ENCODE results near the gene KCNJ18. TPM values are rescaled to one million over a fixed set of nuclear protein-coding genes. Genes with fewer than 3 reads are reported as not detected.
"Not testable (repeated sequence)": the region's sequence is repeated elsewhere in the genome, so short reads cannot be mapped to it uniquely, and the experiment has no call there.

The KCNJ18 gene
- total RNA-seq, 1 experiment from 2014 or later = not detected

- Histone ChIP-seq H3K4me3 (ENCODE audit: low read depth in 2 of 2, low read length in 2 of 2) (no peak overlapping the region), H3K9me3 (ENCODE audit: control insufficient read depth, insufficient read depth, low read depth, low read length) (no peaks in the 10 kb centered on the region), H3K27me3 (ENCODE audit: control insufficient read depth, insufficient read depth, low read length) (no peaks in the 10 kb centered on the region), H3K4me1 (ENCODE audit: control insufficient read depth, insufficient read depth, low read length) (no peaks in the 10 kb centered on the region), H3K36me3 (ENCODE audit: control insufficient read depth, insufficient read depth, low read length) (no peaks in the 10 kb centered on the region), H3K27ac (ENCODE audit: low read length) (no peak overlapping the region)
- DNase-seq (ENCODE audit: low read depth, low spot score) = no peak
- TF ChIP-seq REST (IDR thresholded peaks at IDR 0.05; ENCODE audit: insufficient read depth in 1 of 2, low read depth in 2 of 2, low read length in 1 of 2) = no peak
- intact Hi-C loops (cut with micrococcal nuclease; ENCODE audit: unreplicated experiment) (no loop called here), in situ Hi-C loops (cut with HindIII; ENCODE audit: low pct_unique_long_range_greater_than_20kb, low sequenced_read_pairs) (no loop called here)
- no TSS peak for BruUV-seq (replicated peaks)
- CTCF ChIA-PET = no interaction called here
- POLR2A ChIA-PET = no interaction called here
- ATAC-seq = no peak
Measured at GRCh38 chr17:21679256-21680146, 12.8 kb upstream of the KCNJ18 start.

GRCh38 chr17:21680366-21680765 is 12.0 kb upstream of the KCNJ18 start:
- intact Hi-C loops (cut with micrococcal nuclease; ENCODE audit: unreplicated experiment) = no loop called here
- DNase-seq (ENCODE audit: low read depth, low spot score) (no peak), ATAC-seq (no peak)
- Histone ChIP-seq H3K27me3 (ENCODE audit: control insufficient read depth, insufficient read depth, low read length) (no peaks in the 10 kb centered on the region), H3K27ac (ENCODE audit: low read length) (no peak overlapping the region), H3K9me3 (ENCODE audit: control insufficient read depth, insufficient read depth, low read depth, low read length) (no peaks in the 10 kb centered on the region), H3K4me3 (ENCODE audit: low read depth in 2 of 2, low read length in 2 of 2) (no peak overlapping the region), H3K36me3 (ENCODE audit: control insufficient read depth, insufficient read depth, low read length) (no peaks in the 10 kb centered on the region), H3K4me1 (ENCODE audit: control insufficient read depth, insufficient read depth, low read length) (no peaks in the 10 kb centered on the region)
- no TSS peak for BruUV-seq (replicated peaks)
- TF ChIP-seq TCF7L2 (IDR thresholded peaks at IDR 0.05; ENCODE audit: low read depth, low read length) = no peak
- POLR2A ChIA-PET = no interaction called here
- CTCF ChIA-PET = no interaction called here
- in situ Hi-C loops (cut with HindIII; ENCODE audit: low pct_unique_long_range_greater_than_20kb, low sequenced_read_pairs) = no loop called here

- BruUV-seq (replicated peaks); H3K4me1 ChIP-seq (ENCODE audit: control insufficient read depth, insufficient read depth, low read length); H3K4me3 ChIP-seq (ENCODE audit: low read depth in 2 of 2, low read length in 2 of 2); CTCF ChIA-PET; in situ Hi-C loops (cut with HindIII; ENCODE audit: low pct_unique_long_range_greater_than_20kb, low sequenced_read_pairs); intact Hi-C loops (cut with micrococcal nuclease; ENCODE audit: unreplicated experiment); H3K9me3 ChIP-seq (ENCODE audit: control insufficient read depth, insufficient read depth, low read depth, low read length); H3K27ac ChIP-seq (ENCODE audit: low read length); H3K36me3 ChIP-seq (ENCODE audit: control insufficient read depth, insufficient read depth, low read length); ATAC-seq; DNase-seq (ENCODE audit: low read depth, low spot score); POLR2A ChIA-PET; H3K27me3 ChIP-seq (ENCODE audit: control insufficient read depth, insufficient read depth, low read length): not testable (repeated sequence)
Measured at GRCh38 chr17:21680850-21681351, 11.4 kb upstream of the KCNJ18 start.

GRCh38 chr17:21681576-21681975 is 10.7 kb upstream of the KCNJ18 start:
- H3K4me3 ChIP-seq (ENCODE audit: low read depth in 2 of 2, low read length in 2 of 2); BruUV-seq (replicated peaks); H3K36me3 ChIP-seq (ENCODE audit: control insufficient read depth, insufficient read depth, low read length); H3K27ac ChIP-seq (ENCODE audit: low read length); H3K27me3 ChIP-seq (ENCODE audit: control insufficient read depth, insufficient read depth, low read length); POLR2A ChIA-PET; CTCF ChIA-PET; intact Hi-C loops (cut with micrococcal nuclease; ENCODE audit: unreplicated experiment); H3K9me3 ChIP-seq (ENCODE audit: control insufficient read depth, insufficient read depth, low read depth, low read length); H3K4me1 ChIP-seq (ENCODE audit: control insufficient read depth, insufficient read depth, low read length); in situ Hi-C loops (cut with HindIII; ENCODE audit: low pct_unique_long_range_greater_than_20kb, low sequenced_read_pairs); DNase-seq (ENCODE audit: low read depth, low spot score); ATAC-seq: not testable (repeated sequence)

GRCh38 chr17:21682130-21682529 is 10.2 kb upstream of the KCNJ18 start:
- H3K4me3 ChIP-seq (ENCODE audit: low read depth in 2 of 2, low read length in 2 of 2); DNase-seq (ENCODE audit: low read depth, low spot score); BruUV-seq (replicated peaks); intact Hi-C loops (cut with micrococcal nuclease; ENCODE audit: unreplicated experiment); ATAC-seq; H3K27ac ChIP-seq (ENCODE audit: low read length); H3K27me3 ChIP-seq (ENCODE audit: control insufficient read depth, insufficient read depth, low read length); CTCF ChIA-PET; H3K9me3 ChIP-seq (ENCODE audit: control insufficient read depth, insufficient read depth, low read depth, low read length); H3K36me3 ChIP-seq (ENCODE audit: control insufficient read depth, insufficient read depth, low read length); in situ Hi-C loops (cut with HindIII; ENCODE audit: low pct_unique_long_range_greater_than_20kb, low sequenced_read_pairs); H3K4me1 ChIP-seq (ENCODE audit: control insufficient read depth, insufficient read depth, low read length); POLR2A ChIA-PET: not testable (repeated sequence)

- CTCF ChIA-PET; H3K9me3 ChIP-seq (ENCODE audit: control insufficient read depth, insufficient read depth, low read depth, low read length); H3K4me1 ChIP-seq (ENCODE audit: control insufficient read depth, insufficient read depth, low read length); POLR2A ChIA-PET; ATAC-seq; H3K27me3 ChIP-seq (ENCODE audit: control insufficient read depth, insufficient read depth, low read length); H3K36me3 ChIP-seq (ENCODE audit: control insufficient read depth, insufficient read depth, low read length); BruUV-seq (replicated peaks); H3K4me3 ChIP-seq (ENCODE audit: low read depth in 2 of 2, low read length in 2 of 2); DNase-seq (ENCODE audit: low read depth, low spot score); in situ Hi-C loops (cut with HindIII; ENCODE audit: low pct_unique_long_range_greater_than_20kb, low sequenced_read_pairs); H3K27ac ChIP-seq (ENCODE audit: low read length); intact Hi-C loops (cut with micrococcal nuclease; ENCODE audit: unreplicated experiment): not testable (repeated sequence)
Measured at GRCh38 chr17:21683142-21683712, 9.1 kb upstream of the KCNJ18 start.
